ENCODE data around the gene ZNF407. TPM values are rescaled to one million over a fixed set of nuclear protein-coding genes. Genes with fewer than 3 reads are reported as not detected.

Gene ZNF407
- total RNA-seq, 1 experiment from 2014 or later, result 18.1 TPM

DNA sequence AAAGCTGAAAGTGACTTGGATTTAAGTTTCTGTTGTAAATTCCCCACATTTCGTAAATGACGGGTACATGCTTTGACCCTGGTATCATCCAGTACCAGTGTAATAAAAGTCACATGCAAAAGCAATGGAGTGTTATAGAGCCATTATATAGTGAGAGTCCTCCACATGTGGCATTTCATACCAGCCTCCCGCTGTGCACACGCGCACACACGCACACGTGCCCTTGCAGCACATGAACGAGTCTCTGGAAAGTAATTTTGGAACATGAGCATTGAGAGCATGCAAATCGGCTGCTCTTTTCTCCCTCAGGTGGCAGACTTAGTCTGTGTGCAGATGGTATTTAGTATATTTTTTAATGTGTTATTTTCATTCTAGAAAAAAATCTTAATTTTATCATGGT, 198.1 kb downstream of the ZNF407 start:
- Histone ChIP-seq H3K4me2 (ENCODE audit: low read depth, low read length, poor library complexity, severe bottlenecking) (peak overlapping the region; percentile 72), H3K9ac (ENCODE audit: low read length) (peak overlapping the region; percentile 56)

GRCh38 chr18:74796211-74796610, 198.5 kb downstream of the ZNF407 start:
- peak overlapping the region; percentile 56 for H3K4me3 ChIP-seq (ENCODE audit: low read length)
- peak overlapping the region; percentile 94 for H3K27ac ChIP-seq (ENCODE audit: low read length)
- no peaks in the 10 kb centered on the region for H3K36me3 ChIP-seq (ENCODE audit: insufficient read depth, low read length)
- H3K9me2 ChIP-seq (replicated peaks; ENCODE audit: insufficient read depth, low read length), result no peaks in the 10 kb centered on the region
- no peaks in the 10 kb centered on the region for H3K79me2 ChIP-seq (ENCODE audit: low read length)
- no peaks in the 10 kb centered on the region for H3K9me3 ChIP-seq (ENCODE audit: low read length)
- H3K4me1 ChIP-seq (ENCODE audit: low read length), result peaks cover 55% of the 10 kb centered on the region
- peak overlapping the region; percentile 56 for H3K9ac ChIP-seq (ENCODE audit: low read length)
- no peaks in the 10 kb centered on the region for H3K27me3 ChIP-seq (ENCODE audit: low read length)
- peak overlapping the region; percentile 9; the same call in 1 of the 2 replicates for H2AFZ ChIP-seq (ENCODE audit: low read length)
- H3K4me2 ChIP-seq (ENCODE audit: low read depth, low read length, poor library complexity, severe bottlenecking), result peak overlapping the region; percentile 72
- H4K20me1 ChIP-seq (ENCODE audit: insufficient read depth, low read depth, low read length), result no peaks in the 10 kb centered on the region
- peak; percentile 72 for DNase-seq

More for the DNA sequence above, 198.1 kb downstream of the ZNF407 start:
- no peaks in the 10 kb centered on the region for H3K9me3 ChIP-seq (ENCODE audit: low read length)
- no peaks in the 10 kb centered on the region for H4K20me1 ChIP-seq (ENCODE audit: insufficient read depth, low read depth, low read length)
- H3K36me3 ChIP-seq (ENCODE audit: insufficient read depth, low read length), result no peaks in the 10 kb centered on the region
- no peaks in the 10 kb centered on the region for H3K27me3 ChIP-seq (ENCODE audit: low read length)
- peak overlapping the region; percentile 56; the same call in 1 of the 2 replicates for H3K4me3 ChIP-seq (ENCODE audit: low read length)
- peak overlapping the region; percentile 94 for H3K27ac ChIP-seq (ENCODE audit: low read length)
- H3K4me1 ChIP-seq (ENCODE audit: low read length), result peaks cover 55% of the 10 kb centered on the region
- DNase-seq, result peak; percentile 93
- no peaks in the 10 kb centered on the region for H3K9me2 ChIP-seq (replicated peaks; ENCODE audit: insufficient read depth, low read length)
- no peaks in the 10 kb centered on the region for H3K79me2 ChIP-seq (ENCODE audit: low read length)
- H2AFZ ChIP-seq (ENCODE audit: low read length), result no peak overlapping the region

DNA sequence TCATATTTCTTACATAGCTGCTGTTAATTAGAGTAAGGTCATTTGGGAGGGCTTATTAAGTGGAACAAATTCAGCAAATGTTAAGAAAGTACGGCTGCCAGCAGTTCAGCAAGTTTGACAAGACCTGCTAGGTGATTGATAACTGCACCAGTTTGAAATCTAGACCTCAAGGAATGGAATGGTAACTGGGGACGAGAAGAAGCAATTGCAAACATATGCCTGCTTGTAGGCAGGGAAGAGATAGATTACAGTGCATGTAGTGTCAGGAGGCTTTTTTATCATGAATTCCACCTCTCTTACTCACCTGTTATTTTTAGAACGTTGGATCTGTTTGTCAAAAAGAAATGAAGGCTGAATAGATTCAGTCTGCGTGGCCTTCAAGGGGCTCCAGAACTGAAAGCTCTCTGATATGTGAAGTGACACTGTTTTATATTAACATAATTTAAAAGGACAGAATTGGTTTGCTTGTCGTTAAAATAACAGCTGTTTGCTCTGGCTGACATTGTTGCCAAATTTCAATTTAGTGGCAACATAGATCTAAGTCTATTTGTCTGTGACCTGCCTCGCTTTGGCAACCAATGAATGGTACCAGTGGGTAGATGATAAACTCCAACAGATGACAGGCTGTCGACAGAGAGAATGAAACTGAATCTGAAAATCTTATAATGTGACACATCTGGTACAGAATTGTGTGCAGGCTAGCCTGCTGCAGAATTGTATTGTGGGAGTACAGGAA, 199.3 kb downstream of the ZNF407 start:
- Histone ChIP-seq H3K4me3 (ENCODE audit: low read length) (peak overlapping the region; percentile 56), H3K9me3 (ENCODE audit: low read length) (no peaks in the 10 kb centered on the region), H3K4me2 (ENCODE audit: low read depth, low read length, poor library complexity, severe bottlenecking) (peak overlapping the region; percentile 72), H3K79me2 (ENCODE audit: low read length) (no peaks in the 10 kb centered on the region), H3K9ac (ENCODE audit: low read length) (peak overlapping the region; percentile 56), H3K4me1 (ENCODE audit: low read length) (peaks cover 55% of the 10 kb centered on the region), H4K20me1 (ENCODE audit: insufficient read depth, low read depth, low read length) (no peaks in the 10 kb centered on the region), H3K36me3 (ENCODE audit: insufficient read depth, low read length) (no peaks in the 10 kb centered on the region), H2AFZ (ENCODE audit: low read length) (peak overlapping the region; percentile 9), H3K27ac (ENCODE audit: low read length) (peak overlapping the region; percentile 94), H3K27me3 (ENCODE audit: low read length) (no peaks in the 10 kb centered on the region), H3K9me2 (replicated peaks; ENCODE audit: insufficient read depth, low read length) (no peaks in the 10 kb centered on the region)
- DNase-seq, result peak; percentile 70

GRCh38 chr18:74797577-74798151, 200.0 kb downstream of the ZNF407 start:
- Histone ChIP-seq H3K4me3 (ENCODE audit: low read length) (peak overlapping the region; percentile 56), H3K79me2 (ENCODE audit: low read length) (no peaks in the 10 kb centered on the region), H3K9me2 (replicated peaks; ENCODE audit: insufficient read depth, low read length) (no peaks in the 10 kb centered on the region), H3K9me3 (ENCODE audit: low read length) (no peaks in the 10 kb centered on the region), H4K20me1 (ENCODE audit: insufficient read depth, low read depth, low read length) (no peaks in the 10 kb centered on the region), H3K4me2 (ENCODE audit: low read depth, low read length, poor library complexity, severe bottlenecking) (peak overlapping the region; percentile 72), H3K36me3 (ENCODE audit: insufficient read depth, low read length) (no peaks in the 10 kb centered on the region), H3K9ac (ENCODE audit: low read length) (peak overlapping the region; percentile 56), H2AFZ (ENCODE audit: low read length) (peak overlapping the region; percentile 9), H3K27me3 (ENCODE audit: low read length) (no peaks in the 10 kb centered on the region), H3K27ac (ENCODE audit: low read length) (peak overlapping the region; percentile 94), H3K4me1 (ENCODE audit: low read length) (peaks cover 55% of the 10 kb centered on the region)
- peak; percentile 54 for DNase-seq

- H3K27me3 ChIP-seq (ENCODE audit: low read length), result no peaks in the 10 kb centered on the region
- 0 out of 2 replicates have a peak overlapping the region, but pooled peaks have one; percentile 3 for H2AFZ ChIP-seq (ENCODE audit: low read length)
- no peak for DNase-seq
Observed at GRCh38 chr18:74799542-74799941, 201.9 kb downstream of the ZNF407 start.

GRCh38 chr18:74800098-74800497, 202.4 kb downstream of the ZNF407 start:
- Histone ChIP-seq H3K36me3 (ENCODE audit: insufficient read depth, low read length) (no peaks in the 10 kb centered on the region), H3K27me3 (ENCODE audit: low read length) (no peaks in the 10 kb centered on the region), H3K4me3 (ENCODE audit: low read length) (no peak overlapping the region), H3K27ac (ENCODE audit: low read length) (no peak overlapping the region), H3K9me3 (ENCODE audit: low read length) (no peaks in the 10 kb centered on the region), H3K9me2 (replicated peaks; ENCODE audit: insufficient read depth, low read length) (no peaks in the 10 kb centered on the region), H3K4me2 (ENCODE audit: low read depth, low read length, poor library complexity, severe bottlenecking) (no peak overlapping the region), H3K4me1 (ENCODE audit: low read length) (peaks cover 62% of the 10 kb centered on the region), H4K20me1 (ENCODE audit: insufficient read depth, low read depth, low read length) (no peaks in the 10 kb centered on the region), H3K79me2 (ENCODE audit: low read length) (no peaks in the 10 kb centered on the region), H3K9ac (ENCODE audit: low read length) (no peak overlapping the region), H2AFZ (ENCODE audit: low read length) (no peak overlapping the region)
- DNase-seq, result no peak

More at GRCh38 chr18:74799542-74799941, 201.9 kb downstream of the ZNF407 start:
- no peak overlapping the region for H3K9ac ChIP-seq (ENCODE audit: low read length)
- no peaks in the 10 kb centered on the region for H4K20me1 ChIP-seq (ENCODE audit: insufficient read depth, low read depth, low read length)
- no peaks in the 10 kb centered on the region for H3K9me3 ChIP-seq (ENCODE audit: low read length)
- H3K79me2 ChIP-seq (ENCODE audit: low read length), result no peaks in the 10 kb centered on the region
- peak overlapping the region; percentile 72 for H3K4me2 ChIP-seq (ENCODE audit: low read depth, low read length, poor library complexity, severe bottlenecking)
- no peaks in the 10 kb centered on the region for H3K36me3 ChIP-seq (ENCODE audit: insufficient read depth, low read length)
- peak overlapping the region; percentile 94 for H3K27ac ChIP-seq (ENCODE audit: low read length)
- H3K4me3 ChIP-seq (ENCODE audit: low read length), result no peak overlapping the region
- no peaks in the 10 kb centered on the region for H3K9me2 ChIP-seq (replicated peaks; ENCODE audit: insufficient read depth, low read length)
- peaks cover 62% of the 10 kb centered on the region for H3K4me1 ChIP-seq (ENCODE audit: low read length)

DNA sequence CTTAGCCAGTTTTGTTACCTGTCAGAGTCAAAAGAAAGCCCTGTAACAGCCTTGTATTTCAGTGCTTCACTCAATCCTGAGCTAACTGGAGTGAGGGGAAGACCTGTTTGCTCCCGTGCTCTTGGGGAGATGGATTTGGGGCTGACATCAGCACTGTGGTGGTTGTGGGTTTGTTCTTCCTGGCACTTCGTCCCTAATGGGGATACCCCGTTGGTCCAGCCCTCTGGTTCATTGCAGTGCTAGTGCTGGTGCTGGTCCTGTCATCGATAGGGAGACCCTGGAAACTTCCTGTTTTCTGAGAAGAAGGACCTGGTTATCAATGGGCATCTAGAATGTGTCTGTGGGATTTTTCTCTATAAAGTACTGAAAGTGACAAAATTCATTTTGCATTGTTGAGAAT, 205.4 kb downstream of the ZNF407 start:
- Histone ChIP-seq H4K20me1 (ENCODE audit: insufficient read depth, low read depth, low read length) (no peaks in the 10 kb centered on the region), H3K4me1 (ENCODE audit: low read length) (peaks cover 60% of the 10 kb centered on the region), H3K27ac (ENCODE audit: low read length) (no peak overlapping the region), H3K79me2 (ENCODE audit: low read length) (no peaks in the 10 kb centered on the region), H3K9me2 (replicated peaks; ENCODE audit: insufficient read depth, low read length) (no peaks in the 10 kb centered on the region), H2AFZ (ENCODE audit: low read length) (no peak overlapping the region), H3K27me3 (ENCODE audit: low read length) (no peaks in the 10 kb centered on the region), H3K4me3 (ENCODE audit: low read length) (no peak overlapping the region), H3K36me3 (ENCODE audit: insufficient read depth, low read length) (no peaks in the 10 kb centered on the region), H3K9me3 (ENCODE audit: low read length) (no peaks in the 10 kb centered on the region), H3K9ac (ENCODE audit: low read length) (no peak overlapping the region), H3K4me2 (ENCODE audit: low read depth, low read length, poor library complexity, severe bottlenecking) (no peak overlapping the region)
- DNase-seq, result no peak

- no peak overlapping the region for H2AFZ ChIP-seq (ENCODE audit: low read length)
- no peak overlapping the region for H3K4me2 ChIP-seq (ENCODE audit: low read depth, low read length, poor library complexity, severe bottlenecking)
- H3K9ac ChIP-seq (ENCODE audit: low read length), result no peak overlapping the region
- no peak for DNase-seq
- H3K79me2 ChIP-seq (ENCODE audit: low read length), result no peaks in the 10 kb centered on the region
- no peaks in the 10 kb centered on the region for H3K9me2 ChIP-seq (replicated peaks; ENCODE audit: insufficient read depth, low read length)
- H3K36me3 ChIP-seq (ENCODE audit: insufficient read depth, low read length), result no peaks in the 10 kb centered on the region
- H3K4me3 ChIP-seq (ENCODE audit: low read length), result no peak overlapping the region
- no peaks in the 10 kb centered on the region for H3K9me3 ChIP-seq (ENCODE audit: low read length)
- H3K4me1 ChIP-seq (ENCODE audit: low read length), result peaks cover 54% of the 10 kb centered on the region
- H4K20me1 ChIP-seq (ENCODE audit: insufficient read depth, low read depth, low read length), result no peaks in the 10 kb centered on the region
- H3K27ac ChIP-seq (ENCODE audit: low read length), result no peak overlapping the region
- no peaks in the 10 kb centered on the region for H3K27me3 ChIP-seq (ENCODE audit: low read length)
Observed at GRCh38 chr18:74803769-74804168, 206.1 kb downstream of the ZNF407 start.

Measured in Karpas-422 (cell line).